Nephron progenitor cell (in vitro differentiated cells): ENCODE results near the gene BIRC7.
"Not testable (repeated sequence)": the region's sequence is repeated elsewhere in the genome, so short reads cannot be mapped to it uniquely, and the experiment has no call there.

Source experiments
- DNase-seq: peaks from one replicate; pipeline ENCODE4 v3.0.0; 2021
- H3K27ac Mint-ChIP-seq: 2 replicates; pipeline ENCODE4 v1.8.0; 2021; ENCODE audit warnings: mild to moderate bottlenecking, moderate library complexity, mixed read lengths
- H3K27me3 Mint-ChIP-seq: 2 replicates; pipeline ENCODE4 v1.8.0; 2021; ENCODE audit warnings: mild to moderate bottlenecking, low read depth, mixed read lengths; ENCODE audit not compliant: poor library complexity
- H3K36me3 Mint-ChIP-seq: 2 replicates; pipeline ENCODE4 v1.8.0; 2021; ENCODE audit warnings: low read depth, mixed read lengths
- H3K4me1 Mint-ChIP-seq: 2 replicates; pipeline ENCODE4 v1.8.0; 2021; ENCODE audit warnings: mixed read lengths
- H3K4me3 Mint-ChIP-seq: 2 replicates; pipeline ENCODE4 v1.8.0; 2021; ENCODE audit warnings: mild to moderate bottlenecking, moderate library complexity, mixed read lengths
- H3K9me3 Mint-ChIP-seq: 2 replicates; pipeline ENCODE4 v1.8.0; 2021; ENCODE audit warnings: mild to moderate bottlenecking, moderate library complexity, mixed read lengths
- CTCF ChIP-seq: fragments of 200-600 bp; sonication (generic); IDR thresholded peaks from 2 replicates; pipeline ENCODE4 v1.5.0; 2021; ENCODE audit warnings: antibody characterized with exemption

BIRC7 gene

GRCh38 chr20:63248835-63249591 lies 13.3 kb downstream of the BIRC7 start:
- Mint-ChIP-seq H3K36me3 (peaks cover 19% of the 10 kb centered on the region), H3K27ac (peak overlapping the region; percentile 66), H3K4me3 (peak overlapping the region; percentile 66), H3K9me3 (peaks cover 23% of the 10 kb centered on the region), H3K27me3 (peaks cover 36% of the 10 kb centered on the region), H3K4me1 (peaks cover 67% of the 10 kb centered on the region)
- DNase-seq: no peak
- no peak for TF ChIP-seq CTCF

GRCh38 chr20:63249891-63250290 lies 14.2 kb downstream of the BIRC7 start:
- Mint-ChIP-seq H3K36me3 (peaks cover 19% of the 10 kb centered on the region), H3K9me3 (peaks cover 23% of the 10 kb centered on the region), H3K4me3 (no peak overlapping the region), H3K27me3 (peaks cover 40% of the 10 kb centered on the region), H3K4me1 (peaks cover 63% of the 10 kb centered on the region), H3K27ac (no peak overlapping the region)
- DNase-seq: no peak
- TF ChIP-seq CTCF: no peak

- not testable (repeated sequence) for H3K4me3 Mint-ChIP-seq, DNase-seq, H3K27ac Mint-ChIP-seq
- H3K36me3 Mint-ChIP-seq: peaks cover 19% of the 10 kb centered on the region
- TF ChIP-seq CTCF: peak; percentile 30
- peaks cover 64% of the 10 kb centered on the region for H3K4me1 Mint-ChIP-seq
- H3K9me3 Mint-ChIP-seq: peaks cover 23% of the 10 kb centered on the region
- H3K27me3 Mint-ChIP-seq: peaks cover 54% of the 10 kb centered on the region
These were observed 15.6 kb downstream of the BIRC7 start for GRCh38 chr20:63251350-63251749.

- peaks cover 62% of the 10 kb centered on the region for H3K27me3 Mint-ChIP-seq
These were observed 16.6 kb downstream of the BIRC7 start for GRCh38 chr20:63252284-63252711.

GRCh38 chr20:63253065-63253437 lies 17.3 kb downstream of the BIRC7 start:
- Mint-ChIP-seq H3K27ac (peak overlapping the region; percentile 36), H3K9me3 (peaks cover 28% of the 10 kb centered on the region), H3K4me3 (peak overlapping the region; percentile 74), H3K36me3 (peaks cover 26% of the 10 kb centered on the region), H3K27me3 (peaks cover 65% of the 10 kb centered on the region), H3K4me1 (peaks cover 71% of the 10 kb centered on the region)
- TF ChIP-seq CTCF: no peak
- DNase-seq: no peak

More at GRCh38 chr20:63252284-63252711, 16.6 kb downstream of the BIRC7 start:
- TF ChIP-seq CTCF: no peak
- H3K36me3 Mint-ChIP-seq: peaks cover 25% of the 10 kb centered on the region
- peak overlapping the region; percentile 74 for H3K4me3 Mint-ChIP-seq
- H3K9me3 Mint-ChIP-seq: peaks cover 28% of the 10 kb centered on the region
- no peak for DNase-seq
- peaks cover 65% of the 10 kb centered on the region for H3K4me1 Mint-ChIP-seq
- no peak overlapping the region for H3K27ac Mint-ChIP-seq
